IPS-NIHi11 (cell line): ENCODE data around the gene ITPKC.

ENCODE experiments used
- DNase-seq: peaks from one replicate; pipeline ENCODE4 v3.0.0; 2012; ENCODE audit warnings: mixed read lengths, low spot score

ITPKC gene

GRCh38 chr19:40740747-40741146 is 23.8 kb downstream of the ITPKC start:
- DNase-seq = no peak

GRCh38 chr19:40741527-40742390 is 24.8 kb downstream of the ITPKC start:
- DNase-seq = no peak

- no peak for DNase-seq
These were observed 25.6 kb downstream of the ITPKC start for GRCh38 chr19:40742477-40742876.

- no peak for DNase-seq
These were observed 26.0 kb downstream of the ITPKC start for GRCh38 chr19:40742886-40743285.

- no peak for DNase-seq
These were observed 27.0 kb downstream of the ITPKC start for GRCh38 chr19:40743926-40744325.

- peak; percentile 58 for DNase-seq
These were observed 27.9 kb downstream of the ITPKC start for GRCh38 chr19:40744554-40745401.

GRCh38 chr19:40745402-40745780 is 28.5 kb downstream of the ITPKC start:
- DNase-seq = no peak

GRCh38 chr19:40747536-40747935 is 30.6 kb downstream of the ITPKC start:
- DNase-seq = no peak

GRCh38 chr19:40750058-40750873 is 33.4 kb downstream of the ITPKC start, which contains the start of gene ACTMAP:
TSS of gene ACTMAP (minus strand) at chr19:40750477. CDS start at chr19:40749803, 674 bp downstream.
- peak; percentile 97 for DNase-seq

GRCh38 chr19:40750874-40751537 is 34.1 kb downstream of the ITPKC start, which contains the start of gene SNRPA:
TSS of gene SNRPA (plus strand) at chr19:40751203. CDS start at chr19:40751409, 206 bp downstream.
- peak; percentile 92 for DNase-seq

GRCh38 chr19:40752257-40752781 is 35.4 kb downstream of the ITPKC start:
- DNase-seq = no peak

- DNase-seq = no peak
These were observed 37.8 kb downstream of the ITPKC start for GRCh38 chr19:40754611-40755247.

GRCh38 chr19:40755248-40755624 is 38.3 kb downstream of the ITPKC start:
- no peak for DNase-seq

- DNase-seq = no peak
These were observed 38.9 kb downstream of the ITPKC start for GRCh38 chr19:40755791-40756190.

GRCh38 chr19:40756502-40757110 is 39.7 kb downstream of the ITPKC start:
- DNase-seq = no peak

- no peak for DNase-seq
These were observed 41.6 kb downstream of the ITPKC start for GRCh38 chr19:40758491-40758890.

- no peak for DNase-seq
These were observed 42.4 kb downstream of the ITPKC start for GRCh38 chr19:40759352-40759751.

GRCh38 chr19:40762754-40763470 is 46.0 kb downstream of the ITPKC start:
- no peak for DNase-seq

- no peak for DNase-seq
These were observed 46.6 kb downstream of the ITPKC start for GRCh38 chr19:40763526-40763925.

- no peak for DNase-seq
These were observed 47.1 kb downstream of the ITPKC start for GRCh38 chr19:40763963-40764362.
